GM18505 (cell line): Measurements from ENCODE around the gene C14orf93.

ENCODE experiments used
- ATAC-seq: cut with Tn5 transposase; IDR thresholded peaks from one replicate; pipeline ENCODE4 v1.9.1; 2021; ENCODE audit not compliant: unreplicated experiment
- POLR2A ChIP-seq: IDR thresholded peaks from 4 replicates; pipeline ENCODE4 v1.6.1; 2011; ENCODE audit warnings: borderline replicate concordance; ENCODE audit not compliant: insufficient read depth, insufficient read length; ENCODE audit errors: extremely low read depth

C14orf93 gene

GRCh38 chr14:22982477-22983245 is 27.3 kb downstream of the C14orf93 start, which contains the start of gene AJUBA:
AJUBA (minus strand) TSS chr14:22982551; CDS start chr14:22982266, 285 bp downstream.
- TF ChIP-seq POLR2A: no peak
- ATAC-seq: no peak

GRCh38 chr14:22981876-22982476 is 28.0 kb downstream of the C14orf93 start:
- no peak for ATAC-seq

DNA sequence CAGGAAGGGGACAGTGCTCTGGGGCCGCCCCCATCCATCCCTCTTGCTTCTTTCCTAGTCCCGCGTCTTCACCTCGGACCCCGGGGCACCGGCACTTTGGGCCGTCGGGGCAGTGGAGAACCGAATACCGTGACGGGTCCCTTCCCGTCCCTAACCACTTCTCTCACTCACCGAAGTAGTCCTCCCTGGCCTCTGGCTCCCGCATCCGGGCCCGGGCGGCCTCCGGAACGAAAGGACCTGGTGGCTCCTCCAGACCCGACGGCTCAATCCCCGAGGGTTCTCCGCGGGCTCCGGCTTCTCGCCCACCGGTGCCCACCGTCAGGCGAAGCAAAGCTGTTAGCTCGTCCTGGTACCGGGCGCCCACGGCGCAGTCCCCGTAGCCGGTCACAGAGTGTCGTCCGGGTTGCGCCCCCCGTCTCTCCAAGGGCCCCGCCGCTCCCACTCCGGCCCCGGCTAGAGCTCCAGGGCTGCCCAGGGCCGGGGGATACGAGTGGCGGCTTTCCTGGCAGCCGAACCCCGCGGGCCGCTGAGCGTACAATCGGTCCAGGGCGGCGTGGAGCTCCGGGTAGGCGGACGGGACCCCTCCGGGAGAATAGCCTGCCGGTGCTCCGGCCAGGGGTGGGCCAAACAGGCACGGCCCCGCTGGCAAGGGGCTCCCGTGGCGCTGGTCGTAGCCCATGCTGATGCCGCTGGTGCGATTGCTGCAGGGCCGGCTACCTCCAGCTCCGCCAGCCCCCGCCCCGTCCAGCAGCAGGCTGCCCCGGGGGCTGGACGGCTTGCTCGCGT is 28.7 kb downstream of the C14orf93 start:
- ATAC-seq: no peak
- TF ChIP-seq POLR2A: no peak

More at GRCh38 chr14:22981876-22982476, 28.0 kb downstream of the C14orf93 start:
- no peak for TF ChIP-seq POLR2A

DNA sequence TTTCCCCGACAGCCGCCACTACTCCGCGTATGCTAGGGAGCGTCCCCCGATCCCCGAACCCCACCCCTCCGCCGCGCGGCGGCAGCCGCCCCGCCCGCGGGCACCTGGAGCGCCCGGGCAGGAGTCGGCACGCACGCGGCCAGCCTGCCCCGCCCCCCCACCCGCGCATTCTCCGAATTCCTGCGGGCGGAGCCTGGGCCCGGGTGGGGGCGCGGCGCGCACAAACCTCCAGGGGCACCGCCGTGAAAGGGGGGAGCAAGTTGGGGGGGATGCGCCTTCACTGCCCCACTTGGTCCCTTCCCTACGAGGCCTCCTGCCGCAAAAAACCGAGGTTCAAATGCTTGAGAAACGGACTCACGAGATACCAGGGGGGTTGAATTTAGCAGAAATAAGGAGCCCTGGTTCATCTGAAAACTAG is 29.3 kb downstream of the C14orf93 start:
- ATAC-seq: no peak
- no peak for TF ChIP-seq POLR2A

DNA sequence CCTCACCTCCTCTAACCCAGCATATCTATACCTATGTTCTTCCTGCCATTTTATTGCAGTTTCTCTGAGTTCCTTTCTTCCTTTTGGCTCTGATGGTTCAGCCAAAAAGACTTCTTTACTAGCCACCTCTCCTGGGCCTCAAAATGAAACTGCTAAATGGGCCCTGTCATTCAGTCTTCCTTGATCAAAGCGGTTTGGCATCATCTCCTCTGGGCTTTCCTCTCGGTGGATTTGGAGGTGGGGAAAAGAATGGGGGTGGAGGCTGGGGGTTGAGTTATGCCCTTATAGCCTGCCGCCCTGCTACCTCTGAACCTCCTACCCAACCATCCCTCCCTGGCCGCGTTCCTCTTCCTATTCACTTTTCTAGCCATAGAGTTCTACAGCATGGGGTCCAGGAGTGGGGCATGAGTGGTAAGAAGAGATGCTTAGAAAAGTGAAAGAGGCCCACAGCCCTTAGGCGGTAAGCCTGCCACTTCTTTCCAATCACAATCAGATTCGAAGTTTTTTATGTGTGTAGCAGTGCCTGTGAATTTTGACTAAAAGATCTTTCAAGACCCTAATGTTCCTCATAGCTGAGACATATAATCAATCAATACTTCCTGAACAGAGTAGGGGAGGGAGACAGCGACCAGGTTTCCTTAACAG is 30.1 kb downstream of the C14orf93 start:
- no peak for ATAC-seq
- TF ChIP-seq POLR2A: no peak

- ATAC-seq: no peak
- TF ChIP-seq POLR2A: no peak
These were observed 30.8 kb downstream of the C14orf93 start for GRCh38 chr14:22978981-22979671.

GRCh38 chr14:22978487-22978837 is 31.5 kb downstream of the C14orf93 start:
- TF ChIP-seq POLR2A: no peak
- no peak for ATAC-seq

DNA sequence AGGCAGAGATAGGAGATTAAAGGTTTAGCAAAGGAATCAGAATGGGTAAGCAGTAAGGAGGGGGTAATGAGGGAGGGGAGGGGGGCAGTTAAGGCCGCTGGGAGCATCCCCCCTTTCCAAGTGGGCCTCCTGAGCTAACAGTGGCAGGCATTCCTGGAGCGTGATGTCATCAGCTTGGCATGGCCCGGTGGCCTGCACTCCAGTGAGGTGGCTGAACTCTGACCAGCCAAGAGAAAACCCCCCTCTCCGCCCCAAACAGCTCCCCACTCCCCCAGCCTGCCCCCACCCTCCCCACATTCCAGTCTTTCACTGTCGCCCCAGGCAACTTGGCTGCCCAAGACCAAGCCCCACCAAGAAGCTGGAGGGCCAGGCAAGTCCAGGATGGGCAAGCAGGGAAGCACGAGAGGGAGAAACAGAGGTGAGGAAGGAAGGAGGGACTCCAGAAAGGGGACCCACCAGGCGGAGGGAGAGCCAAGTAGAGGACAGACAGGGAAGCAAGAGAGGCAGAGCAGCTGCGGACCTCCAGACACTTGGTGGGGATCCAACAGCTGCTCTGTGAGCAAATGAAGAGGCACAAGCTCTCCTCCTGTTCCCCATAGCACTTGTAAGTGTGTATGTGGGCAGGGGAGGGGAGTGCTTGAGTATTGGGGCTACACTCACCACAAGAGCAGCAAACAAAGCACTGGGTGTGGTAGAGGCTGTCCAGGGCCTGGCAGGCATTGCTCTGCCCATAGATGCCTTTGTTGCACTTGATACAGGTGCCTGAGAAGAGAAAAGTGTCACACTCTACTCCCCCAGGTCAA is 32.1 kb downstream of the C14orf93 start:
- TF ChIP-seq POLR2A: no peak
- no peak for ATAC-seq

- TF ChIP-seq POLR2A: no peak
- ATAC-seq: no peak
These were observed 32.6 kb downstream of the C14orf93 start for GRCh38 chr14:22977434-22977683.

DNA sequence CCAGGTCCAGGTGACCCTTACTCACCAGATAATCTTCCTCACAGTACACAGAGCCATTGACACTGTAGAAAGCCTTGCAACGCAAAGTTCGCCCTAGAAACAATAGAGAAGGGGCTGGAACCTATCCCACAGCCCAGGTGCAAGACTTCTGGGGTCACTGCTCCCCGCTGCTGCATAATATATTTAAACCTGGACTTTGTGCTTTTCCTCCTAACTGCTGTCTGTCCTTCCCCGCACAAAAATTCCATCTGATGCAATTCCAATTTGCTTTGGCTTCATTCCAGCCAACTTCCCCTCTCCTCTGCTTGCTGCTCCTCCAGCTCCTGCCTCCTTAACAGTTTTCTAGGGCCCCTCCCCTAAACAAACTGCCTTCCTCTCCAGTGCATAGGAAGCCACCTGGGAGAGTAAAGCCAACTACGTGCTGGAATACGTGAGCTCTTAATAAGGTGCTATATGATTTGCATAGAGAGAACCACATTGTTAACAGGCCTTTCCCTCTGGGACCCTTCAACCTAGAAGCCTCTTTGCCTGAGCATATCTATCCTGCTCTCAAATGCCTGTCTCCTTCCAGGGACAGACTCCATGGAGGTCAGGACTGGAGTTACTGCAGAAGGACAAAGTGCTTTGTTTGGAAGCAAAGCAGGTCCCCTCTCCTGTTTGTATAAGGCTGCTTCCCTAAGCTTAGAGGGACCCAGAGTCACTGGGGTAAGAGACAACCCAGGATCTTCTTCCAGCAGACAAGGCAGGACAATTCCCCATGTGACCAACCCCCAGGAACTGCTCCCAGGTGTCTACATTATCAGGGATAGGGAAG is 33.1 kb downstream of the C14orf93 start:
- ATAC-seq: no peak
- TF ChIP-seq POLR2A: no peak

GRCh38 chr14:22974530-22975313 is 35.2 kb downstream of the C14orf93 start:
- no peak for ATAC-seq

More at GRCh38 chr14:22974530-22975313, 35.2 kb downstream of the C14orf93 start:
- no peak for TF ChIP-seq POLR2A
